Fibroblast of pulmonary artery (primary cell): ENCODE data around the gene WDR91.
A peak's percentile ranks its signal among the peaks of the same experiment; 100 is the strongest.

ENCODE experiments used
- DNase-seq: peaks from one replicate; pipeline ENCODE4 v3.0.0-alpha.2; 2010; ENCODE audit warnings: low read depth
- H3K4me3 ChIP-seq: replicated peaks from 2 replicates; pipeline ENCODE4 v1.5.1; 2011; ENCODE audit warnings: low read depth, mild to moderate bottlenecking, control low read depth, low read length, moderate library complexity
- CTCF ChIP-seq: IDR thresholded peaks from 2 replicates; pipeline ENCODE4 v1.5.1; 2011; ENCODE audit warnings: mild to moderate bottlenecking, control low read depth, low read length, inconsistent platforms; ENCODE audit errors: missing control alignments

Gene WDR91

DNA sequence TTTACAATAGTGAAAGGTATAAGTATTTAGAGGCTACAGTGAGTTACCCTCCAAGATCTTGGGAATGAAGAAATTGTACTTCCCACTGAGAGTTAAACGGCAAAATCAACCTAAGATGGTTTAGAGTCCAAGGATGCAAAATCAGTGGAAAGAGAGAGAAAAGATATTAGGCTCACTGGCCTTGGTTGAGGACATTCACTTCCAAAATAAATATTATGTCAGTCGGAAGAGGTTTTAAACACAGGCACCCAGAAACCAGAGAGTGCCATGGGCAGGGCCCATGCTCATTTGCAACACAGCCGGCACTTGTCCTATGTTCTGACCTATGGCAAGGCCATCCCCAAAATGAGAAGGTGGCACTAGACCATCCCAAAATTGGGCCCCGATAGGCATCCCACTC lies 3.9 kb upstream of the WDR91 start:
- DNase-seq, result no peak
- TF ChIP-seq CTCF, result no peak
- no peak overlapping the region for H3K4me3 ChIP-seq

- no peak overlapping the region for H3K4me3 ChIP-seq
- DNase-seq, result no peak
- no peak for TF ChIP-seq CTCF
Measured at GRCh38 chr7:135213831-135214230, 2.5 kb upstream of the WDR91 start.

GRCh38 chr7:135211946-135212685 lies 790 bp upstream of the WDR91 start:
- H3K4me3 ChIP-seq, result peak overlapping the region; percentile 83
- peak; percentile 66 for DNase-seq

GRCh38 chr7:135210888-135211178 lies 493 bp downstream of the WDR91 start:
- H3K4me3 ChIP-seq, result peak overlapping the region; percentile 83
- no peak for TF ChIP-seq CTCF
- DNase-seq, result peak; percentile 26

DNA sequence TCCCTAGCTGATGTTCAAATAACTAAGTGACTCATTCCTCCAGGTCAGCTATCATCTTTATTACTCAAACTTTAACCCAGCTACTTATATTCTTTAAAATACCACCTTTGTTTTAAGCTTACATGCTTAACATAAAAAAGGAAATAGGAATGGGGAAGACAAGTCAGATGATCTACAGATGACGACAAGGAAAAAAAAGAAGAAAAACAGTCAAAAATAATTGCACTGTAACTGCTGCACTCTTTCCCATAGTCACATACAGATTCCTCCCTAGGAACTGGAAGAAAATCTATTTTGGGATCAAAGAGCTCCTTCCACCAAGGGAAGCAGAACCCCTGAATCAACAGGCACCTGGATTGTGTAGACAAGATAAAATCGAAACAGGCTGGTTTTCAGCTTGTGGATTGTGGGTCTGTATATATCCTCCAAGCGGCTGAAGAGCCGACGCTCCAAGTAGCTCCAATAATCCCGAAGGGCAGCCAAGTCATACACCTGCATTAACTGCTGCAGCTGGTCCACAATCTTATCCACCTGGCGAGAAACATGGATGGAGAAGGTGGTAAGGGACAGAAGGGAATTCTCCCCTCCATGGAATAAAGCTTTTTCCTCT lies 2.0 kb downstream of the WDR91 start:
- TF ChIP-seq CTCF, result no peak
- DNase-seq, result no peak
- H3K4me3 ChIP-seq, result no peak overlapping the region

- no peak overlapping the region for H3K4me3 ChIP-seq
- DNase-seq, result no peak
- no peak for TF ChIP-seq CTCF
Measured at GRCh38 chr7:135208102-135208793, 3.1 kb downstream of the WDR91 start.

GRCh38 chr7:135207406-135208101 lies 3.8 kb downstream of the WDR91 start:
- no peak for DNase-seq
- no peak for TF ChIP-seq CTCF
- H3K4me3 ChIP-seq, result no peak overlapping the region
